PC-3 (cell line): Measurements from ENCODE around the gene HOXC13.

Experiments used
- CTCF ChIP-seq: fragments of 300-600 bp; sonication (generic); conservative IDR thresholded peaks from 2 replicates; pipeline ENCODE4 v1.5.1; 2017; ENCODE audit warnings: antibody characterized with exemption, low read depth, mild to moderate bottlenecking, low read length
- EZH2 ChIP-seq: fragments of 300-600 bp; sonication (generic); IDR thresholded peaks from one replicate; pipeline ENCODE4 v1.6.1; 2017; ENCODE audit warnings: antibody characterized with exemption, mild to moderate bottlenecking, low read length; ENCODE audit not compliant: unreplicated experiment
- EZH2phosphoT487 ChIP-seq: fragments of 300-600 bp; sonication (generic); IDR thresholded peaks from 2 replicates; pipeline ENCODE4 v1.6.1; 2018; ENCODE audit warnings: mild to moderate bottlenecking, antibody characterized with exemption, low read length, borderline replicate concordance

DNA sequence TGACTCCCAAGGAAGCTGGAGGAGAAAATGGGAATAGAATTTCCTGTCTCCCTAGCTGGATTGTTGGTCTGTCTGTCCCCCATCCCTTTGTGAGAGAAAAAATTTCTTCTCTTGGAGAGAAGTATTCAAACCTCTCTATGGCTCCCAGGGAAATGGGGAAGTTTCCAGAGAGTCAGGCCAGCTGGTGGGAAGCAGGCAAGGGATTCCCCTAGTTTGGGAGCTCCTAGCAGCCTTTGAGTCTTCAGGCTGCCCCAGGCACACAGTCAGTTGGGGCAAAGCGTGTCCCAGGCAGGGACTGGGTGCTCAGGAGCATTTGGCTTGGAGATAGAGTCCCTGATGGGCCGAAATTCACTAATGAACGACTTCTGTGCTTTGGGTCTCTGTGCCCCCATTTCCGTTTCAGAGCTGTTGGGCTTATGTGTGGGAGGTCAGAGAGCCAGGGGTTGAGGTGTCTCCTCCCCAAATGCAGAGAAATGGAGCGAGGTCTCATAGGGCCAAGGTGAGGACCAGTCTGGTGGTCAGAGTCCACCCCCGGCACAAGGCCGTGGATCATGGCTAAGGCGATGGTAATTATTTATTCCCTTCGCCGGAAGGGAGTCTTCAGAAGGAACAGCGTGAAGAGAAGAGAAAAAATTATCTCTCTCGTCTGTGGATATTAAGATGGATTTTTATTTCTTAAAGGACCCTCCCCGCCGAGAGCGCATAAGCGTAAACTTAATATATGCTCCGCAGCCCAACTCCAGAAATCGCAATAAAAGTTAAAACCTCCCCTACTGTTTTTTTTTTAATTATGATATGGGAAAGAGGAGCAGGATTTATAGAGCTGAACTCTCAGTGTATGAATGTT is 54.8 kb downstream of the HOXC13 start:
- TF ChIP-seq CTCF (no peak), EZH2 (no peak), EZH2phosphoT487 (no peak)
